Lung (tissue), 12 donors: ENCODE results near the gene HCFC1. TPM values are rescaled to one million over a fixed set of nuclear protein-coding genes. Genes with fewer than 3 reads are reported as not detected.

ENCODE experiments used
- ATAC-seq: fragments of 200-7000 bp; cut with Tn5 transposase; one replicate; pipeline ENCODE4 v1.9.1; 2020; ENCODE audit warnings: moderate number of reproducible peaks; ENCODE audit not compliant: insufficient read depth, low FRiP score
- DNase-seq, 3 donors: peaks; one replicate each; pipeline ENCODE4 v3.0.0-alpha.2; 2013 to 2017
- H3K27ac ChIP-seq, 2 donors: one replicate each; pipeline ENCODE4 v1.5.1; 2013; ENCODE audit warnings: mild to moderate bottlenecking in 2 of 2, moderate library complexity in 2 of 2, control low read depth in 1 of 2, inconsistent platforms in 1 of 2, low read depth in 1 of 2, low read length in 1 of 2
- H3K27me3 ChIP-seq, 3 donors: one replicate each; pipeline ENCODE4 v1.5.1; 2013; ENCODE audit warnings: low read length in 2 of 3; ENCODE audit not compliant: control insufficient read depth in 3 of 3, insufficient read depth in 3 of 3
- H3K36me3 ChIP-seq, 4 donors: one replicate each; pipeline ENCODE4 v1.5.1; 2013; ENCODE audit warnings: low read length in 4 of 4, mild to moderate bottlenecking in 1 of 4, moderate library complexity in 1 of 4; ENCODE audit not compliant: control insufficient read depth in 4 of 4, insufficient read depth in 4 of 4
- H3K4me1 ChIP-seq, 5 donors: one replicate each; pipeline ENCODE4 v1.5.1; 2013; ENCODE audit warnings: low read length in 5 of 5, mild to moderate bottlenecking in 2 of 5, moderate library complexity in 1 of 5; ENCODE audit not compliant: control insufficient read depth in 5 of 5, insufficient read depth in 5 of 5
- H3K4me3 ChIP-seq: one replicate; pipeline ENCODE4 v1.5.1; 2013; ENCODE audit warnings: mild to moderate bottlenecking, control low read depth, moderate library complexity
- H3K9ac ChIP-seq, 2 donors: one replicate each; pipeline ENCODE4 v1.5.1; 2013; ENCODE audit warnings: low read length in 2 of 2, control low read depth in 1 of 2; ENCODE audit not compliant: insufficient read depth in 1 of 2
- H3K9me3 ChIP-seq, 4 donors: one replicate each; pipeline ENCODE4 v1.5.1; 2013; ENCODE audit warnings: low read length in 3 of 4, mild to moderate bottlenecking in 1 of 4, moderate library complexity in 1 of 4; ENCODE audit not compliant: control insufficient read depth in 4 of 4, insufficient read depth in 3 of 4
- CTCF ChIP-seq: IDR thresholded peaks from 2 replicates; pipeline ENCODE4 v1.5.1; 2012; ENCODE audit warnings: mild to moderate bottlenecking; ENCODE audit errors: control extremely low read depth, extremely low read depth
- WGBS, 2 donors: extraction: QIAGEN DNeasy Blood & Tissue Kit; methylation state at CpG; one replicate each; pipeline ENCODE4 v1.1.7; 2013; 5-methylcytosine and 5-hydroxymethylcytosine counted together
- polyA plus RNA-seq, 2 donors: library from polyadenylated mRNA; stranded (reverse); fragments of 200-250 nt; gene quantifications; one replicate each; pipeline ENCODE4 v1.2.1, GENCODE V29; 2013
- total RNA-seq, 2 donors: library from RNA; depleted of rRNA in 1 of 2; stranded (reverse); fragments of >200 nt in 1 of 2; gene quantifications; one replicate each; pipeline ENCODE4 v1.2.1, GENCODE V29; 2014 to 2021
- donor health status: control.
- donor health status: control.
- donor health status: Bipolar disorder and iron deficiency.
- donor health status: healthy.
- donor health status: DM: yes; HTN: yes; CAD: no.

Gene HCFC1
- total and polyA plus RNA-seq, 4 donors = 10.7 to 59.4 (median 24.1) TPM

- H3K27ac ChIP-seq = no peak overlapping the region
- peaks cover 0 to 13% (median 3%) of the 10 kb centered on the region in 5 donors for H3K4me1 ChIP-seq
- H3K9me3 ChIP-seq = peaks cover 0 to 2% (median 0%) of the 10 kb centered on the region in 4 donors
- TF ChIP-seq CTCF = no peak
- H3K4me3 ChIP-seq = no peak overlapping the region
- no peak overlapping the region for H3K9ac ChIP-seq
- no peaks in the 10 kb centered on the region for H3K27me3 ChIP-seq
- ATAC-seq = no peak
- H3K36me3 ChIP-seq = peaks cover 11 to 53% (median 25%) of the 10 kb centered on the region in 4 donors
- WGBS, 2 donors = 89 to 95% methylated on average over 4 to 19 of the region's 19 CpGs
- DNase-seq = no peak
These were observed 21.5 kb downstream of the HCFC1 start for GRCh38 chrX:153950127-153950526.

- peaks cover 0 to 13% (median 3%) of the 10 kb centered on the region in 5 donors for H3K4me1 ChIP-seq
- peaks cover 0 to 2% (median 0%) of the 10 kb centered on the region in 4 donors for H3K9me3 ChIP-seq
- ATAC-seq (no peak), DNase-seq (peak; percentile 43 to 65 (median 62))
- no peak for TF ChIP-seq CTCF
- peak overlapping the region; percentile 36 to 61 for H3K27ac ChIP-seq
- WGBS, 2 donors = 25 to 75% methylated on average over 16 to 30 of the region's 30 CpGs
- H3K9ac ChIP-seq = no peak overlapping the region
- H3K4me3 ChIP-seq = no peak overlapping the region
- H3K27me3 ChIP-seq = no peaks in the 10 kb centered on the region
- peaks cover 11 to 43% (median 20%) of the 10 kb centered on the region in 4 donors for H3K36me3 ChIP-seq
These were observed 22.5 kb downstream of the HCFC1 start for GRCh38 chrX:153948847-153949805.

- no peak for ATAC-seq
- H3K9me3 ChIP-seq = peaks cover 0 to 2% (median 0%) of the 10 kb centered on the region in 4 donors
- DNase-seq = no peak
- no peak overlapping the region for H3K9ac ChIP-seq
- peak overlapping the region in 1 of 2 donors; percentile 57 for H3K27ac ChIP-seq
- peaks cover 11 to 37% (median 19%) of the 10 kb centered on the region in 4 donors for H3K36me3 ChIP-seq
- H3K4me1 ChIP-seq = peaks cover 0 to 13% (median 6%) of the 10 kb centered on the region in 5 donors
- H3K4me3 ChIP-seq = no peak overlapping the region
- no peak for TF ChIP-seq CTCF
- H3K27me3 ChIP-seq = no peaks in the 10 kb centered on the region
- 57 to 70% methylated on average over 8 to 10 of the region's 10 CpGs for WGBS, 2 donors
These were observed 23.6 kb downstream of the HCFC1 start for GRCh38 chrX:153948002-153948466.
